Measurements from ENCODE around the gene FKBP6.
"Not testable (repeated sequence)": the region's sequence is repeated elsewhere in the genome, so short reads cannot be mapped to it uniquely, and the experiment has no call there.

FKBP6 gene

DNA sequence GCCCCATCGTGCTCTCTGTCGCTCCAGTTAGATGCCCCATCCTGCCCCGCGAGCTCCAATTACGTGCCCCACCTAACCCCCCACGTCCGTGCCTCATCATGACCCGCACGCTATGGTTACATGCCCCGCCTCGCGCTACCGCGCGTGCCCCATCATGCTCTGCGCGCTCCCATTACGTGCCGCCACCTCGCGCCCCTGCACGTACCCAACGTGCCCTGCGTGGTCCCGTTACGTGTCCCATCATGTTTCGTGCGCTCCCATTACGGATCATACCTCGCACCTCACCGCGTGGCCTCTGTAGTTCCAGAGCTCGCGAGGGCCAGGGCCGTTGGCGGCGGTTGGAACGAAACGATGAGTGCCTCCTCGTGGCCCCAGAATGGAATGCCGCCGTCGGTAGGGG is at the start of gene FKBP6, which contains the start of gene TRIM50:
Gene FKBP6, plus strand, starts transcription at position 240 of the 400 bp plus-strand sequence. CDS start 268 bp downstream, outside the sequence.
Gene TRIM50, minus strand, starts transcription at position 161 of the 400 bp plus-strand sequence. CDS start 3,295 bp downstream, outside the sequence.
- DNase-seq: not testable (repeated sequence)

- not testable (repeated sequence) for DNase-seq
These were observed 30.7 kb upstream of the FKBP6 start for GRCh38 chr7:73297235-73297634.

- not testable (repeated sequence) for DNase-seq
These were observed 30.3 kb upstream of the FKBP6 start for GRCh38 chr7:73297706-73298105.

- not testable (repeated sequence) for DNase-seq
These were observed 28.1 kb upstream of the FKBP6 start for GRCh38 chr7:73299812-73300211.

- DNase-seq: not testable (repeated sequence)
These were observed 26.9 kb upstream of the FKBP6 start for GRCh38 chr7:73301108-73301507.

DNA sequence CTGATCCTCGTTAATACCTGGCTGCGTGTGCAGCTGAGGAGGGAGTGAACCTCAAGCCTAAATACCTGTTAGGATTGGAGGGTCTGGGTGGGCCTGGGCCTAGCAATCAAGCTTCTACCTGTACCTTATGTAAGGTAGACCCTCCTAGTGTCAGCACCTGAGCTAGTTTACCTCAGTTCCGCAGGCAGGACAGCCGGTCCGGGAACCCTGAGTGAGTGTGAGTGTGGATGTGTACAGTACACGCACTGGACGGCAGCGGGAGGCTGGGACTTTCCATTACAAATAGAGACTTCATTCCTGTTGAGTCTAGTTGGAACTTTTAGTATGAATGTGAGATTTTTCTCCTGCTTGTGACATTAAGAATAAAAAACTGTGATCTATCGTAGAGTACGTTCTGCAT is 25.1 kb upstream of the FKBP6 start:
- not testable (repeated sequence) for DNase-seq

- DNase-seq: no peak
These were observed 24.4 kb upstream of the FKBP6 start for GRCh38 chr7:73303546-73303945.

GRCh38 chr7:73304071-73304470 is 23.9 kb upstream of the FKBP6 start:
- no peak for DNase-seq

DNA sequence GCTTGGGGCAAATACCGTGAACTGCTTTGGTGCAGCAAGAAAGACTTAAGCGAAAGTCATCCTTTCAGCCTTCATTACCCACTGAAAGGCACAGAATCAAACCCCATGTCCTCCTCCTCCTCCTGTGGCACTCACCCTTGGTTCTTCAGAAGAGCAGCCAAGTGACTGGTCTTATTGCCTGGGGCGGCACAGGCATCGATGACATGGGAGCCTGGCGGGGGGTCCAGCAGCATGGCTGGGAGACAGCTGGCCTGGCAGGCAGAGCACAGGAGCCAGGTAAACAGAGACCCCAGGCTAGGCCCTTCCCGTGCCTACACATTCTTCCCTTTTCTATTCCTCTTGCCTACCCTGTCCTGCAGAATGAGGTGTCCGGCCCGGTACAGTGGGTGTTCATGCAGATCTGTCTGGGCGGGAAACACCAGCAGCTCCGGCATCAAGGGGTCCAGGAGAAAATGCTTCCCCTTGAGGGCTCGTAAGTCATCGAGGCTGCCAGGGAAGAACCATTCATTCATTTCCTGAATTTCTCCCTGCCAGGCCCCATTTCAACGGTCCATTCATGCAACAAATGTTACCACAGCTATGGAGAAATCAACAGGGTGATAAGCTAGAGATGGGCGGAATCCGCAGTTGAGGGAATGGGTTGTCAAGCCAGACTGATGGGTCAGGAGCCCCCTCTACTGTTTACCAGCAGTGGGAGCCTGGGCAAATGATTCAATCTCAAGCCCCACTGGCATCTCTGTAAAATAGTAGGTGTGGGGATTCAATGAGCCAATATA is 23.2 kb upstream of the FKBP6 start:
- DNase-seq: not testable (repeated sequence)

GRCh38 chr7:73307436-73307835 is 20.5 kb upstream of the FKBP6 start:
- DNase-seq: no peak

DNA sequence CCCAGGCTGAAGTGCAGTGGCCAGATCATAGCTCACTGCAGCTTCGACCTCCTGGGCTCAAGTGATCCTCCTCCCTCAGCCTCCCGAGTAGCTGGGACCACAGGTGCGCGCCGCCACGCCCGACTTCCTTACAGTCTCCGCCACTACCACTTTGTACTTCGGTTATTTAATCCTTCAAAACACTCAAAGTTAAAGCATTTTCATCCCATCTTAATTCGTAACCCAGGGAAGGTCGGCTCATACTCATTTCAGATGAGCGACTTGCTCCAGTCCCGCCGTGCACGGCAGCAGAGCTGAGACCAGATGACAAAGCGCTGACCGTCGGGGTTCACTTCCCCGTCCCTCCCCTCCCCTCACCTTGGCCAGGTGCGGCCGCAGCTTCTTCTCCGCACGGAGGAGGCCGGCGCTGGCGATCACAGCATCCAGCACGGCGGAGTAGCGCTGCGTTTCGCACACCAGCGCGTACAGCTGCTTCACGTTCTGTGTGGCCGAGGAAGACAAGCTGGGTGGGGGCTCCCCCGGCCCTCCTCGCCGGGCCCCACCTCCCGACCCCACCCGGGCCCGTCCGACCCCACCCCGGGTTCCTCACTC is 19.8 kb upstream of the FKBP6 start:
- peak in 1 of 2 experiments; percentile 42 for DNase-seq

GRCh38 chr7:73308665-73309214 is 19.2 kb upstream of the FKBP6 start, which contains the start of gene NSUN5:
Gene NSUN5 (minus strand): TSS chr7:73308826. CDS start chr7:73308790, 36 bp downstream.
- DNase-seq: peak; percentile 51 to 89

DNA sequence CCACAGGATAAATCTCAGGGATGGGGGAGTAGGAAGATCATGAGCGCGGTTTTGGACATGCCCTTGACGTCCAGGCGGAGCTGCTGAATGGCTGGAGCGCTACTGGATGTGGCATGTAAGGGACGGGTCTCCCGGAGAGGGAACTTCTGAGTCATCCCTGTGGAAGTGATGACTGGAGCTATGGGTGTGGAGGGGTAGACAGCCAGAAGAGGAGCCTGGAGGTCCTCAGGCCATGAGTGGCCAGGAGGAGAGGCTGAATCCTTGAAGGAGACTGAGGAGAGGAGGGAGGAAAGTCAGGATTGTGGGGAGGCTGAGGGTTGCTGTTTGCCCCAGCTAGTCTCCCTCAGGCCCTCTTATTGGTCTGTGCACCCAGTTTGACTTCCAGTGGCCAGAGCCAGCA is 16.5 kb upstream of the FKBP6 start:
- not testable (repeated sequence) for DNase-seq

DNA sequence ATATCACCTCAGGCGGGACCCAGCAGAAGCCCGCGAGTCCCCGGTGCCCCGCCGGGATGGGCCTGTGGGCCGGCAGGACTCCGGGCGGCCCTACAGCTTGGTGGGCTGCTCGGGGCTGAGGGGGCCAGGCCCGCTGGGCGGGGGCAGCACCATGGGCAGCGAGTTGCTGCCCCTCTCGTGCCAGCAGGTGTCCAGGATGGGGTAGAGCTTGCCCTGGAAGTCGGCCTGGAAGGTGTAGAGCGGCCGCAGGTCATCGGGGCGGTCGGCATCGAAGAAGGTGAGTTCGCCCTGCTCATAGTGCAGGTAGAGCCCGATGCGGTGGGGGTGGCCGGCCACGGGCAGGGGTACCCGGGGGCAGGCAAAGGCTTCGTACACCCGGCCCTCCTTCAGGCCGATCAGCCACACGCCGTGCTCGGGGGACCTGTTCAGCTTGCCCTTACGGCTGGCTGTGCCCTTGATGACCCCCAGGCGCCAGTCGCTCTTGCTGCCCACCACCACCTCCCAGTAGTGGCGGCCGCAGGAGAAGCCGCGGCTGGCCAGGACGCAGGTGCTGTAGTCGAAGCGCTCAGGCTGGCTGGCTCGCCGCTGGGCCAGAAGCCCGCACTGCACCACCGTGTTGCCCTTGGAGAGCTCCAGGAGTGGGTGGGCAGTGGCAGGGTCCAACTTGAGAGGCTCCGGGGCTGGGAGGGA is 15.0 kb upstream of the FKBP6 start:
- no peak for DNase-seq

GRCh38 chr7:73313521-73313906 is 14.4 kb upstream of the FKBP6 start:
- DNase-seq: no peak

GRCh38 chr7:73314271-73314670 is 13.7 kb upstream of the FKBP6 start:
- DNase-seq: no peak

- DNase-seq: no peak
These were observed 11.4 kb upstream of the FKBP6 start for GRCh38 chr7:73316521-73316920.

GRCh38 chr7:73318656-73319204 is 9.2 kb upstream of the FKBP6 start:
- DNase-seq: not testable (repeated sequence)

- not testable (repeated sequence) for DNase-seq
These were observed 8.4 kb upstream of the FKBP6 start for GRCh38 chr7:73319541-73319940.

- not testable (repeated sequence) for DNase-seq
These were observed 8.0 kb upstream of the FKBP6 start for GRCh38 chr7:73320009-73320408.

- DNase-seq: not testable (repeated sequence)
These were observed 4.4 kb upstream of the FKBP6 start for GRCh38 chr7:73323434-73324080.
